GM12878 (cell line): ENCODE data around the gene CRTC3. TPM values are rescaled to one million over a fixed set of nuclear protein-coding genes. Genes with fewer than 3 reads are reported as not detected.
A peak's percentile ranks its signal among the peaks of the same experiment; 100 is the strongest.

Experiments used
- E2F8 ChIP-seq: fragments of 450-650 bp; IDR thresholded peaks from 2 replicates; pipeline ENCODE4 v1.6.1; 2018; ENCODE audit warnings: mild to moderate bottlenecking, low read depth, moderate library complexity; ENCODE audit not compliant: partially characterized antibody
- EED ChIP-seq: sonication (generic); IDR thresholded peaks from 2 replicates; pipeline ENCODE4 v1.6.1; 2016; ENCODE audit warnings: antibody characterized with exemption, low read depth
- EP300 ChIP-seq, 2 experiments: fragments of 150-350 bp in 1 of 2; IDR thresholded peaks; 2 replicates each; pipeline ENCODE4 v1.6.1; 2011 to 2012; ENCODE audit warnings: low read depth in 2 of 2, low read length in 2 of 2, borderline replicate concordance in 1 of 2, improper control_type of control experiment in 1 of 2, inconsistent platforms in 1 of 2; ENCODE audit not compliant: control insufficient read depth in 1 of 2
- KDM1A ChIP-seq: fragments of 200-600 bp; sonication (generic); IDR thresholded peaks from 2 replicates; pipeline ENCODE4 v1.6.1; 2016; ENCODE audit warnings: borderline replicate concordance
- MEF2B ChIP-seq: fragments of 450-650 bp; IDR thresholded peaks from 2 replicates; pipeline ENCODE4 v1.6.1; 2018; ENCODE audit warnings: mild to moderate bottlenecking, moderate library complexity; ENCODE audit not compliant: partially characterized antibody, poor library complexity, severe bottlenecking
- NBN ChIP-seq: fragments of 450-650 bp; IDR thresholded peaks from 2 replicates; pipeline ENCODE4 v1.6.1; 2016
- PAX5 ChIP-seq: IDR thresholded peaks from 2 replicates; pipeline ENCODE4 v1.6.1; 2011; ENCODE audit warnings: low read depth, low read length, borderline replicate concordance
- POLR2A ChIP-seq: IDR thresholded peaks from 2 replicates; pipeline ENCODE4 v1.6.1; 2011; ENCODE audit warnings: low read depth, mild to moderate bottlenecking, low read length
- RAD21 ChIP-seq: IDR thresholded peaks from 2 replicates; pipeline ENCODE4 v1.6.1; 2011; ENCODE audit warnings: mild to moderate bottlenecking, low read depth, low read length, moderate library complexity; ENCODE audit not compliant: insufficient read depth
- RBBP5 ChIP-seq: fragments of 200-600 bp; sonication (generic); conservative IDR thresholded peaks from 2 replicates; pipeline ENCODE4 v1.6.1; 2016
- RCOR1 ChIP-seq: conservative IDR thresholded peaks from 2 replicates; pipeline ENCODE4 v1.6.1; 2012; ENCODE audit warnings: low read depth, low read length, improper control_type of control experiment
- REST ChIP-seq: IDR thresholded peaks from 2 replicates; pipeline ENCODE4 v1.6.1; 2012; ENCODE audit warnings: mild to moderate bottlenecking, low read depth, low read length
- SP1 ChIP-seq: IDR thresholded peaks from one replicate; pipeline ENCODE4 v1.6.1; 2011; ENCODE audit warnings: low read depth, low read length
- SREBF2 ChIP-seq: IDR thresholded peaks from 2 replicates; pipeline ENCODE4 v1.6.1; 2012; ENCODE audit warnings: mild to moderate bottlenecking, low read length
- STAT1 ChIP-seq: fragments of 450-650 bp; conservative IDR thresholded peaks from 2 replicates; pipeline ENCODE4 v1.6.1; 2014; ENCODE audit warnings: antibody characterized with exemption, mild to moderate bottlenecking
- USF1 ChIP-seq: IDR thresholded peaks from 2 replicates; pipeline ENCODE4 v1.6.1; 2011; ENCODE audit warnings: borderline replicate concordance, low read depth, mild to moderate bottlenecking, moderate library complexity, mixed read lengths, low read length; ENCODE audit not compliant: insufficient read depth; ENCODE audit errors: extremely low read length
- ZNF687 ChIP-seq: fragments of 450-650 bp; IDR thresholded peaks from 2 replicates; pipeline ENCODE4 v1.6.1; 2017; ENCODE audit warnings: mild to moderate bottlenecking, moderate library complexity
- polyA plus RNA-seq, 11 experiments: library from polyadenylated mRNA; depleted of rRNA in 4 of 11; unstranded in 6 of 11; stranded (reverse) in 5 of 11; fragments of >200 nt; fragmentation: Nextera tagmentation in 4 of 11; fragmentation: Illumina TruSeq in 1 of 11; extraction: Ambion mirVana in 4 of 11; extraction: Trizol in 1 of 11; gene quantifications; 1 replicate in 1 of 11; 2 replicates in 10 of 11; pipeline versions ENCODE4 v1.2.1 to v1.2.3, GENCODE V29; 2011 to 2016; ENCODE audit warnings: inconsistent platforms in 2 of 11, missing spikeins in 2 of 11, low read depth in 1 of 11
- total RNA-seq, 4 experiments: library from RNA; depleted of rRNA in 3 of 4; stranded (reverse); fragments of >200 nt in 3 of 4; fragmentation: Illumina TruSeq in 1 of 4; extraction: Trizol in 1 of 4; gene quantifications; 2 replicates each; pipeline versions ENCODE4 v1.2.1 to v1.2.3, GENCODE V29; 2013 to 2021

Gene CRTC3
- total and polyA plus RNA-seq, 10 of the 15 experiments (the other 5 are each of a cell fraction or from before 2014, with no cell fraction given), result 3.5 to 36.9 (median 18.9) TPM

- TF ChIP-seq USF1 (no peak), RBBP5 (no peak), EP300 (IDR thresholded peaks at IDR 0.05; ENCODE audit: borderline replicate concordance in 1 of 2, control insufficient read depth in 1 of 2, low read depth in 2 of 2, low read length in 2 of 2) (peak; percentile 24 to 51; a peak in 1 of 4 replicates), KDM1A (no peak), EED (peak; percentile 81), POLR2A (peak; percentile 78), E2F8 (no peak), SP1 (peak; percentile 57), RAD21 (peak; percentile 25; the same call in 1 of the 2 replicates), NBN (peak; percentile 88), STAT1 (no peak), RCOR1 (no peak), ZNF687 (peak; percentile 81; the same call in 1 of the 2 replicates), PAX5 (peak; percentile 87), REST (0 out of 2 replicates have a peak, but pooled peaks have one; percentile 19), SREBF2 (0 out of 2 replicates have a peak, but pooled peaks have one; percentile 9), MEF2B (peak; percentile 40)
Measured at GRCh38 chr15:90665288-90666134, 135.8 kb downstream of the CRTC3 start (continued).
